GM19463 (cell line): ENCODE results near the gene RAB3GAP1.

ENCODE experiments used
- ATAC-seq: cut with Tn5 transposase; IDR thresholded peaks from one replicate; pipeline ENCODE4 v1.9.1; 2021; ENCODE audit warnings: mild to moderate bottlenecking, moderate library complexity; ENCODE audit not compliant: unreplicated experiment

RAB3GAP1 gene

GRCh38 chr2:135162377-135162776, 110.3 kb downstream of the RAB3GAP1 start:
- no peak for ATAC-seq

GRCh38 chr2:135162786-135163185, 110.7 kb downstream of the RAB3GAP1 start:
- ATAC-seq = no peak

GRCh38 chr2:135163306-135163705, 111.2 kb downstream of the RAB3GAP1 start:
- no peak for ATAC-seq

GRCh38 chr2:135163901-135164300, 111.8 kb downstream of the RAB3GAP1 start:
- ATAC-seq = no peak

- ATAC-seq = no peak
Observed at GRCh38 chr2:135164431-135164830, 112.3 kb downstream of the RAB3GAP1 start.

- ATAC-seq = no peak
Observed at GRCh38 chr2:135167273-135167672, 115.2 kb downstream of the RAB3GAP1 start.

GRCh38 chr2:135168204-135168856, 116.2 kb downstream of the RAB3GAP1 start:
- no peak for ATAC-seq

- no peak for ATAC-seq
Observed at GRCh38 chr2:135169900-135170753, 118.0 kb downstream of the RAB3GAP1 start.

GRCh38 chr2:135174049-135174809, 122.1 kb downstream of the RAB3GAP1 start:
- no peak for ATAC-seq

GRCh38 chr2:135174810-135175093, 122.7 kb downstream of the RAB3GAP1 start:
- ATAC-seq = no peak

- no peak for ATAC-seq
Observed at GRCh38 chr2:135175177-135175576, 123.1 kb downstream of the RAB3GAP1 start.

- ATAC-seq = no peak
Observed at GRCh38 chr2:135179689-135180088, 127.6 kb downstream of the RAB3GAP1 start.

- no peak for ATAC-seq
Observed at GRCh38 chr2:135182190-135182589, 130.1 kb downstream of the RAB3GAP1 start.

GRCh38 chr2:135182601-135183000, 130.5 kb downstream of the RAB3GAP1 start:
- no peak for ATAC-seq

GRCh38 chr2:135183822-135184221, 131.7 kb downstream of the RAB3GAP1 start:
- ATAC-seq = no peak

GRCh38 chr2:135186054-135186453, 134.0 kb downstream of the RAB3GAP1 start:
- no peak for ATAC-seq

GRCh38 chr2:135187270-135187669, 135.2 kb downstream of the RAB3GAP1 start:
- ATAC-seq = no peak

- ATAC-seq = no peak
Observed at GRCh38 chr2:135189148-135189547, 137.1 kb downstream of the RAB3GAP1 start.

- ATAC-seq = no peak
Observed at GRCh38 chr2:135190799-135191198, 138.7 kb downstream of the RAB3GAP1 start.

GRCh38 chr2:135198481-135198880, 146.4 kb downstream of the RAB3GAP1 start:
- ATAC-seq = no peak

GRCh38 chr2:135202751-135203150, 150.7 kb downstream of the RAB3GAP1 start:
- ATAC-seq = no peak

- ATAC-seq = no peak
Observed at GRCh38 chr2:135203944-135204343, 151.9 kb downstream of the RAB3GAP1 start.
